ENCODE results near the gene FBXW9. TPM values are rescaled to one million over a fixed set of nuclear protein-coding genes. Genes with fewer than 3 reads are reported as not detected.
A peak's percentile ranks its signal among the peaks of the same experiment; 100 is the strongest.
"Not testable (repeated sequence)": the region's sequence is repeated elsewhere in the genome, so short reads cannot be mapped to it uniquely, and the experiment has no call there.

FBXW9 gene
- total RNA-seq, 1 donor from 2014 or later: not detected

DNA sequence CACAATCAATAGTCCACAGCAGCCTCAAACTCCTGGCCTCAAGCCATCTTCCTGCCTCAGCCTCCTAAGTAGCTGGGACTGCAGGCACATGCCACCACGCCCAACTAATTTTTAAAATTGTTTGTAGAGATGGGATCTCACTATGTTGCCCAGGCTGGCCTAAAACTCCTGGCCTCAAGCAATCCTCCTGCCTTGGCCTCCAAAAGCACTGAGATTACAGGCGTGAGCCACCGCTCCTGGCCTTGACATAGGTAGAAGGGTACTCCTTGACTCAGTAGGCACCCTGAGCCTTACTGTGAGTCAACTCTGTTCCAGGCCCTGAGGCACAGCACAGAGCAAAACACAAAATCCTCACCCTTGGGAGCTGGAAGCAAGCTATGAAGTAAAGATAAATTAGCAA, 19.5 kb upstream of the FBXW9 start:
- DNase-seq (ENCODE audit: low spot score): no peak

GRCh38 chr19:12715102-12715501, 18.7 kb upstream of the FBXW9 start:
- no peak for DNase-seq (ENCODE audit: low spot score)

DNA sequence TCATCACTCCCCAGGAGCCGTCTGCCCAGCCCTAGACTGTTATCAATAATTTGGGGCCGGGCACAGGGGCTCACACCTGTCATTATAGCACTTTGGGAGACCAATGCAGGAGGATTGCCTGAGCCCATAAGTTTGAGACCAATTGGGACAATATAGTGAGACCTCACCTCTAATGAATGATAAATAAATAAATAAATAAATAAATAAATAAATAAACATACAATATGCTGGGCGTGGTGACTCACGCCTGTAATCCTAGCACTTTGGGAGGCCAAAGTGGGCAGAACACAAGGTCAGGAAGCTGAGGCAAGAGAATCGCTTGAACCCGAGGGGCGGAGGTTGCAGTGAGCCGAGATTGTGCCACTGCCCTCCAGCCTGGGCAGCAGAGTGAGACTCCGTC, 16.9 kb upstream of the FBXW9 start:
- not testable (repeated sequence) for DNase-seq (ENCODE audit: low spot score)

DNA sequence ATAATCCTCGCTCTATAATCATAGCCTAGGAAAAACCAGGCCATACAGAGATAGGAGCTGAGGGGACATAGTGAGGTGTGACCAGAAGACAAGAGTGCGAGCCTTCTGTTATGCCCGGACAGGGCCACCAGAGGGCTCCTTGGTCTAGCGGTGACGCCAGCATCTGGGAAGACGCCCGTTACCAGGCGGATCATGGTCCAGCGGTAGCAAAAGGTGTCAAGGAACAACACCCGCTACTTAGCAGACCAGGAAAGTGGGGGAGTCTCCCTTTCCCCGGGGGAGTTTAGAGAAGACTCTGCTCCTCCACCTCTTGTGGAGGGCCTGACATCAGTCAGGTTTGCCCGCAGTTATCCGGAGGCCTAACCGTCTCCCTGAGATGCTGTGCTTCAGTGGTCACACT, 15.6 kb upstream of the FBXW9 start:
- DNase-seq (ENCODE audit: low spot score): not testable (repeated sequence)

- no peak for DNase-seq (ENCODE audit: low spot score)
These were observed 14.8 kb upstream of the FBXW9 start for GRCh38 chr19:12711187-12711586.

DNA sequence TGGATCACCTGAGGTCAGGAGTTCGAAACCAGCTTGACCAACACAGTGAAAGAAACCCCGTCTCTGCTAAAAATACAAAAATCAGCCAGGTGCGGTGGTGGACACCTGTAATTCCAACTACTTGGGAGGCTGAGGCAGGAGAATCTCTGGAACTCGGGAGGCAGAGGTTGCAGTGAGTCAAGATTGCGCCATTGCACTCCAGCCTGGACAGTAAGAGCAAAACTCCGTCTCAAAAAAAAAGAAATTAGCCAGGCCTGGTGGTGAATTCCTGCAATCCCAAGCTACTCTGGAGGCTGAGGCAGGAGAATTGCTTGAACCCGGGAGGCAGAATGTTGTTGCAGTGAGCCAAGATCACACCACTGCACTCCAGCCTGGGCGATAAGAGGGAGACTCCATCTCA, 12.2 kb upstream of the FBXW9 start:
- DNase-seq (ENCODE audit: low spot score): no peak

GRCh38 chr19:12706332-12706718, 9.9 kb upstream of the FBXW9 start:
- DNase-seq (ENCODE audit: low spot score): no peak

GRCh38 chr19:12705654-12706331, 9.4 kb upstream of the FBXW9 start:
- no peak for DNase-seq (ENCODE audit: low spot score)

DNA sequence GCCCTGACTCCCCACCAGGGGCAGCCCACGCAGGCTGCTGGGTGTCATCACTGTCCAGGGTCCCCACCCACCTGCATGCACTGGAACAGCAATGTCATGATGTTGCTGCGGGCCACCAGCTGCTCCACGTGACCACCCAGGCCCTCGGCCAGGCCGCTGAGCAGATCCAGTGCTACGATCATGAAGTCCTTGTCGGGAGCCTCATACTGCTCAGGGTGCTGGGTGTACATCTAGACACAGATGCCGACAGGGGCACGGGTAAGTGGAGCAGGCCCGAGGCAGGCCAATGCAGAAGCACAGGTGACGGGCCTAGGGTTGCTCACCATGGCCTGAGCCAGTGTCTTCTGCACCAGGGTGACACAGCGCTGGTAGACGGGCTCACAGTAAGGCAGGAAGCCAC, 8.7 kb upstream of the FBXW9 start:
- DNase-seq (ENCODE audit: low spot score): no peak

DNA sequence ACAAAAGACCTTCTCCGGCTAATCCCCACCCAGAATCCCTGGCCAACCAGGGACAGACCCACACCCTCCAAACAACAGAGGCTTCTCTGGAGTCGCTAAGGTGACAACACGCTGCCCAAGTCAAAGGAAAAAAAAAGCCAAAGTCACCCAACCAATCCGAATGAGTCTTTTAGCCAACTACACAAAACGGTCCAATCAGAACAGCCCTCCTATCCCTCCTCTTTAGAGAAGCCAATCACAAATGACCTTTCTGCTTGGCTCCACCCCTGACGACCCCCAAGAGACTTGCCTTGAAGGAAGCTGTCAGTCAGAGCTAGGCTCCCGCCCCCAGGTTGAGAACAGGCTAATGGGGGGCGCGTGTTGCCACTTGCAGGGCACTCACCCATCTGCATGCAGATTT, 6.6 kb upstream of the FBXW9 start:
- DNase-seq (ENCODE audit: low spot score): peak; percentile 16

- DNase-seq (ENCODE audit: low spot score): no peak
These were observed 5.3 kb upstream of the FBXW9 start for GRCh38 chr19:12701596-12702282.

GRCh38 chr19:12698138-12698537, 1.7 kb upstream of the FBXW9 start:
- no peak for DNase-seq (ENCODE audit: low spot score)

DNA sequence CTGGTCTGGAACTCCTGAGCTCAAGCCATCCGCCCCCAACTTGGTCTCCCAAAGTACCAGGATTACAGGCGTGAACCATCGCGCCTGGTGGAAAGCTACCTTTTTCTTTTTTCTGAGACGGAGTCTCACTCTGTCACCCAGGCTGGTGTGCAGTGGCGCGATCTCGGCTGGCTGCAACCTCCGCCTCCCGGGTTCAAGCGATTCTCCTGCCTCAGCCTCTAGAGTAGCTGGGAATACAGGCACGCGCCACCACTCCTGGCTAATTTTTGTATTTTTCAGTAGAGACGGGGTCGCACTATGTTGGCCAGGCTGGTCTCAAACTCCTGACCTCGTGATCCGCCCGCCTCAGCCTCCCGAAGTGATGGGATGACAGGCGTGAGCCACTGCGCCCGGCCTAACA, 994 bp upstream of the FBXW9 start:
- not testable (repeated sequence) for DNase-seq (ENCODE audit: low spot score)

GRCh38 chr19:12695997-12696365, 450 bp downstream of the FBXW9 start:
- no peak for DNase-seq (ENCODE audit: low spot score)

DNA sequence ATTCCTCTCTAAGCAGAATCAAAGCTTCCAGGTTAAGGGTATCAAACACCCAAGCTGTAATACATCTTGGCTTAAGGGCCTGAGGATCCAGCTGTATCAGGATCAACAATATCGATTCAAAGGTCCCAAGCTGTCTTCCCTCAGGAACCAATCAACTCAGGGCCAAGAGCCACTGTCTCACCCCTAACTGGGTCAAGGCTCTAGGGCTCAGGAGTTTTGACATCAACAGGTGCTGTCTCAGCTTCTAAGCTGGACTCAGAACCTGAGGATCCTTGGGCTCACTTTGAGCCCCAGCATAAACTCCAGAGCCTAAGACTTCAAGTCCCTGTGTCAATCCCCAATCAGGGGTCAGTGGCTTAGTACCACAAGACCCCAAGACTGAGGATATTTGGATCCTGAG, 917 bp downstream of the FBXW9 start:
- no peak for DNase-seq (ENCODE audit: low spot score)

DNA sequence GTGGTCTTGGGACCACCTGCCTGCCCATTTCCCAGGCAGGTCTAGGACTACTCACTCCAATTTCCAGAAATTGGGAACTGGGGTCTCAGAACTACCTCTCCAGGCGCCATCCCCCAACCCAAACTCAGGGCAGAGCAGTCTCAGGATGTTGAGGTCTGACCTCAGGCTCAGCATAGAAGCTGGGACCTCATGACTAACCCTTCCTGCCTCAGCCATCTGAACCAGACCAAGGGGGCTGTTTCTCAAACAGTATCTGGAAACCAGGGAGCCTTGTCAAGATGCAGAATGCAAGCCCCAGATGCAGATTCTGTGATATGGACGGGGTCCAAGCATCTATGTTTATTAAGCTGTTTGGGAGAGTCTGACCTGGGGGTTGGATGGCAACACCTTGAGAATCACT, 1.3 kb downstream of the FBXW9 start:
- DNase-seq (ENCODE audit: low spot score): no peak

- no peak for DNase-seq (ENCODE audit: low spot score)
These were observed 1.8 kb downstream of the FBXW9 start for GRCh38 chr19:12694641-12695040.

DNA sequence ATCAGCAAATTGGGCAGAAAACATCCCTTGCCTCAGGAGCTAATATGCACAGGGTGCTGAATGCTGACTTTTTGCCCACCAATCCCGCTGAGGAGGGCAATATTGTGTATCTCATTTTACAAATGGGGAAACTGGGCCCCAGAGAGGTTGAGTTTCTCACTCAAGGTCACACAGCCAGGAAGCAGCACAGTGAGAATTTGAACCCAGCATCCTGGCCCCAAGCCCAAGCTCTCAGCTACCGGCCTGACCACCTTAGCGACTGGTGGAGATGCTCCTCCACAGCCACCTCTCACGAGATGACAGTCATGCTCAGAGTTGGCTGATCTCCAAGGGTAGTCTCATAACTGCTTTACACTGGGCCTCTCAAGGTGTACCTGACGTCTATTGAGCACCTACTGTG, 3.5 kb downstream of the FBXW9 start:
- DNase-seq (ENCODE audit: low spot score): no peak

- DNase-seq (ENCODE audit: low spot score): no peak
These were observed 6.7 kb downstream of the FBXW9 start for GRCh38 chr19:12689581-12690216.

- no peak for DNase-seq (ENCODE audit: low spot score)
These were observed 7.4 kb downstream of the FBXW9 start for GRCh38 chr19:12689012-12689411.

DNA sequence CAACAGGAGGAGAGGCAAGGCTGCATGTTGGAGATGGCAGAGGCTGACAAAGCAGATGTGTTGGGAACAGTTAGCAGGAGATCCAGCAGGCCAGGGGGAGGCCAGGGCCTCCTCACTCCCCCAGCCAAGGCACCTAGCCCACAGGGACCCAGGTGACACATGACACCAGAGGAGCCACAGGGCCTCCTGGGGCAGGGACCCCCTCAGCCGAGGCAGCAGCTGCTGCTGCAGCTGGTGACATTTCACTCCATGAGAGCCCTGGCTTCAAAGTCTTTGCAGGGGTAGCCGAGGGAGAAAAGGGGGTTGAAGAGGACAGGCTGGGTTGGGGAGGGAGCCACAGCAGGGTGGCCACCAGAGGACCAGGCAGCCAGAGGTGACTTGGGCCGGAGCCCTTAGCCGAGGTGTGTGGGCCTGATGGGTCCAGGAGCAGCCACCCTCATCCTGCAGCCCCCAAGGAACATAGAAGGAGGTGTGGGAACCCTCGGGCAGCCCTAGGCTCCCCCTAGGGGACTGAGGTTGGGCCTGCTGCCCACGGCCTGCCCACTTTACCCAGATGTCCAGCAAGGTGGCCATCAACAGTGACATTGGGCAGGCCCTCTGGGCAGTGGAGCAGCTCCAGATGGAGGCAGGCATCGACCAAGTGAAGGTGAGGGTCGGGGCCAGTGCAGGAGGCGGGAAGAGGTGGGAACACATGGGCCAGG, 8.8 kb downstream of the FBXW9 start, which contains the start of gene GNG14:
Gene GNG14 (plus strand): TSS at position 503 of the 701 bp plus-strand sequence. CDS start 51 bp downstream, at position 554.
- no peak for DNase-seq (ENCODE audit: low spot score)

DNA sequence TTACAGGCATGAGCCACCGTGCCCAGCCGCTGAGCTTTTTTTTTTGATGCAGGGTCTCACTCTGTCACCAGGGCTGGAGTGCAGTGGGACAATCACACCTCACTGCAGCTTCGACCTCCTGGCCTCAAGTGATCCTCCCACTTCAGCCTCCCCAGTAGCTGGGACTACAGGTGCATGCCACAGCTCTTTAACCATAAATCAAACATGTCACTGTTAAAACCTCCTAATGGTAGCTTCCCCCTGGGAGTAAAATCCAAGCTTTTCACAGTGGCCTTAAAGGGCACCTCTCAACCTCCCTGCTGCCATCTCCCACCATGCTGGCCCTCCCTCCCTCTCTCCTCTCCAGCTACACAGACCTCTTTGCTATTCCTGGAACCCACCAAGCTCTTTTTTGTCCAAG, 10.6 kb downstream of the FBXW9 start:
- no peak for DNase-seq (ENCODE audit: low spot score)

Data from umbilical cord (tissue), 2 donors.